Keratinocyte (primary cell): ENCODE data around the gene CCDC194. TPM values are rescaled to one million over a fixed set of nuclear protein-coding genes. Genes with fewer than 3 reads are reported as not detected.

Experiments
- DNase-seq: peaks from one replicate; pipeline ENCODE4 v3.0.0-alpha.2; 2011; ENCODE audit warnings: low read depth, missing footprints, low spot score
- FAIRE-seq: peaks from 2 replicates; lab custom pipeline; 2011; peaks lifted over from hg19 to GRCh38; lab: Jason Lieb, UNC
- H2AFZ ChIP-seq: 2 replicates; pipeline ENCODE4 v1.6.0; 2012; ENCODE audit warnings: low read length, control low read depth, inconsistent platforms; ENCODE audit not compliant: control insufficient read depth
- H3K27ac ChIP-seq: 2 replicates; pipeline ENCODE4 v1.5.1; 2011; ENCODE audit warnings: low read length; ENCODE audit not compliant: control insufficient read depth, insufficient read depth
- H3K27me3 ChIP-seq: 3 replicates; pipeline ENCODE4 v1.6.0; 2011; ENCODE audit warnings: low read length; ENCODE audit not compliant: control insufficient read depth, insufficient read depth; ENCODE audit errors: extremely low read depth
- H3K36me3 ChIP-seq, 2 experiments: 2 replicates in 1 of 2; 3 replicates in 1 of 2; pipeline ENCODE4 v1.5.1; 2011; ENCODE audit warnings: low read length in 2 of 2, mild to moderate bottlenecking in 1 of 2; ENCODE audit not compliant: control insufficient read depth in 2 of 2, insufficient read depth in 2 of 2; ENCODE audit errors: extremely low read depth in 1 of 2
- H3K4me1 ChIP-seq: 3 replicates; pipeline ENCODE4 v1.5.1; 2011; ENCODE audit warnings: low read length; ENCODE audit not compliant: control insufficient read depth, insufficient read depth; ENCODE audit errors: extremely low read depth
- H3K4me2 ChIP-seq: 3 replicates; pipeline ENCODE4 v1.6.0; 2011; ENCODE audit warnings: low read depth, low read length; ENCODE audit not compliant: control insufficient read depth, insufficient read depth; ENCODE audit errors: extremely low read depth
- H3K4me3 ChIP-seq, 3 experiments: fragments of 200-600 bp in 1 of 3; sonication (generic) in 1 of 3; 2 replicates in 2 of 3; 3 replicates in 1 of 3; pipeline ENCODE4 v1.5.1; 2011 to 2016; ENCODE audit warnings: low read length in 3 of 3, mild to moderate bottlenecking in 3 of 3, control low read depth in 2 of 3, inconsistent platforms in 1 of 3, low read depth in 1 of 3, mixed read lengths in 1 of 3, mixed run types in 1 of 3, moderate library complexity in 1 of 3; ENCODE audit not compliant: control insufficient read depth in 2 of 3, insufficient read depth in 2 of 3; ENCODE audit errors: extremely low read depth in 1 of 3
- H3K79me2 ChIP-seq: 2 replicates; pipeline ENCODE4 v1.6.0; 2012; ENCODE audit warnings: low read length; ENCODE audit not compliant: control insufficient read depth, insufficient read depth
- H3K9ac ChIP-seq: 3 replicates; pipeline ENCODE4 v1.6.0; 2011; ENCODE audit warnings: low read length; ENCODE audit not compliant: control insufficient read depth, insufficient read depth; ENCODE audit errors: extremely low read depth
- H3K9me1 ChIP-seq: 3 replicates; pipeline ENCODE4 v1.6.0; 2011; ENCODE audit warnings: low read length; ENCODE audit not compliant: control insufficient read depth, insufficient read depth; ENCODE audit errors: extremely low read depth
- H3K9me3 ChIP-seq: 2 replicates; pipeline ENCODE4 v1.5.1; 2012; ENCODE audit warnings: low read depth, low read length; ENCODE audit not compliant: control insufficient read depth
- H4K20me1 ChIP-seq: 3 replicates; pipeline ENCODE4 v1.6.0; 2011; ENCODE audit warnings: low read length; ENCODE audit not compliant: control insufficient read depth, insufficient read depth; ENCODE audit errors: extremely low read depth
- EZH2 ChIP-seq: IDR thresholded peaks from one replicate; pipeline ENCODE4 v1.6.1; 2012; ENCODE audit warnings: inconsistent platforms, mild to moderate bottlenecking, low read length, moderate library complexity
- dilution Hi-C: fragments of 300-500 bp; cut with MboI; formaldehyde crosslinking; loops from one replicate; pipeline ENCODE4 v1.7.0; 2020; ENCODE audit warnings: low sequenced_read_pairs; ENCODE audit not compliant: extremely low pct_ligation_motif_present
- polyA plus RNA-seq, 5 experiments: library from polyadenylated mRNA; depleted of rRNA in 3 of 5; stranded (reverse) in 3 of 5; stranded (forward) in 1 of 5; unstranded in 1 of 5; fragments of >200 nt; gene quantifications; 1 replicate in 1 of 5; 2 replicates in 3 of 5; 3 replicates in 1 of 5; pipeline versions ENCODE4 v1.2.1 to v1.2.3, GENCODE V29; 2011 to 2012; ENCODE audit warnings: missing spikeins in 2 of 5, low read depth in 1 of 5, low replicate concordance in 1 of 5
- TF ChIP-seq, protein P1 (sequence below), 3 experiments: IDR thresholded peaks in 1 of 3; conservative IDR thresholded peaks in 1 of 3; optimal IDR thresholded peaks in 1 of 3; 2 replicates in 2 of 3; 3 replicates in 1 of 3; pipeline versions ENCODE3 to v1.5.1; 2011; ENCODE audit warnings: low read length in 3 of 3, mild to moderate bottlenecking in 3 of 3, moderate library complexity in 2 of 3, control low read depth in 1 of 3, inconsistent platforms in 1 of 3; ENCODE audit not compliant: insufficient read depth in 2 of 3; ENCODE audit errors: extremely low read depth in 1 of 3

Gene CCDC194
- polyA plus RNA-seq, 1 donor (not counting 4 experiments of a cell fraction or from before 2014, with no cell fraction given) = not detected

- Histone ChIP-seq H3K4me1 (no peaks in the 10 kb centered on the region), H2AFZ (no peak overlapping the region), H3K27me3 (no peaks in the 10 kb centered on the region), H3K9me3 (no peaks in the 10 kb centered on the region), H4K20me1 (no peaks in the 10 kb centered on the region), H3K79me2 (no peaks in the 10 kb centered on the region), H3K9ac (no peak overlapping the region), H3K27ac (no peak overlapping the region), H3K4me2 (no peak overlapping the region), H3K36me3 (no peaks in the 10 kb centered on the region), H3K4me3 (no peak overlapping the region), H3K9me1 (no peaks in the 10 kb centered on the region)
- DNase-seq = no peak
- TF ChIP-seq EZH2 = no peak
- TF ChIP-seq, protein P1, sequence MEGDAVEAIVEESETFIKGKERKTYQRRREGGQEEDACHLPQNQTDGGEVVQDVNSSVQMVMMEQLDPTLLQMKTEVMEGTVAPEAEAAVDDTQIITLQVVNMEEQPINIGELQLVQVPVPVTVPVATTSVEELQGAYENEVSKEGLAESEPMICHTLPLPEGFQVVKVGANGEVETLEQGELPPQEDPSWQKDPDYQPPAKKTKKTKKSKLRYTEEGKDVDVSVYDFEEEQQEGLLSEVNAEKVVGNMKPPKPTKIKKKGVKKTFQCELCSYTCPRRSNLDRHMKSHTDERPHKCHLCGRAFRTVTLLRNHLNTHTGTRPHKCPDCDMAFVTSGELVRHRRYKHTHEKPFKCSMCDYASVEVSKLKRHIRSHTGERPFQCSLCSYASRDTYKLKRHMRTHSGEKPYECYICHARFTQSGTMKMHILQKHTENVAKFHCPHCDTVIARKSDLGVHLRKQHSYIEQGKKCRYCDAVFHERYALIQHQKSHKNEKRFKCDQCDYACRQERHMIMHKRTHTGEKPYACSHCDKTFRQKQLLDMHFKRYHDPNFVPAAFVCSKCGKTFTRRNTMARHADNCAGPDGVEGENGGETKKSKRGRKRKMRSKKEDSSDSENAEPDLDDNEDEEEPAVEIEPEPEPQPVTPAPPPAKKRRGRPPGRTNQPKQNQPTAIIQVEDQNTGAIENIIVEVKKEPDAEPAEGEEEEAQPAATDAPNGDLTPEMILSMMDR (optimal IDR thresholded peaks at IDR 0.05 in 1 of 3, IDR thresholded peaks at IDR 0.05 in 1 of 3, conservative IDR thresholded peaks at IDR 0.05 in 1 of 3; ENCODE audit: extremely low read depth in 1 of 3, insufficient read depth in 2 of 3, low read length in 3 of 3) = no peak
- dilution Hi-C loops = no loop called here
- no peak for FAIRE-seq
Measured at GRCh38 chr19:17359905-17360800, 33.8 kb downstream of the CCDC194 start.

GRCh38 chr19:17358395-17358794, 35.6 kb downstream of the CCDC194 start:
- no peaks in the 10 kb centered on the region for H3K4me1 ChIP-seq
- no peak for TF ChIP-seq EZH2
- TF ChIP-seq, protein P1 (optimal IDR thresholded peaks at IDR 0.05 in 1 of 3, IDR thresholded peaks at IDR 0.05 in 1 of 3, conservative IDR thresholded peaks at IDR 0.05 in 1 of 3; ENCODE audit: extremely low read depth in 1 of 3, insufficient read depth in 2 of 3, low read length in 3 of 3) = no peak
- no peaks in the 10 kb centered on the region for H4K20me1 ChIP-seq
- H2AFZ ChIP-seq = no peak overlapping the region
- no peaks in the 10 kb centered on the region for H3K36me3 ChIP-seq
- no peak overlapping the region for H3K9ac ChIP-seq
- no peak overlapping the region for H3K4me2 ChIP-seq
- no peaks in the 10 kb centered on the region for H3K79me2 ChIP-seq
- H3K27me3 ChIP-seq = no peaks in the 10 kb centered on the region
- H3K9me3 ChIP-seq = no peaks in the 10 kb centered on the region
- H3K9me1 ChIP-seq = no peaks in the 10 kb centered on the region
- FAIRE-seq (no peak), DNase-seq (no peak)
- no peak overlapping the region for H3K4me3 ChIP-seq
- H3K27ac ChIP-seq = no peak overlapping the region
- dilution Hi-C loops = no loop called here
